Hematopoietic multipotent progenitor cell treated with erythropoietin and hydrocortisone succinate and interleukin-3 and kit ligand, for 8 days (in vitro differentiated cells): ENCODE data around the gene ACTMAP.
"Not testable (repeated sequence)": the region's sequence is repeated elsewhere in the genome, so short reads cannot be mapped to it uniquely, and the experiment has no call there.

Experiments
- DNase-seq: peaks from one replicate; pipeline ENCODE4 v3.0.0-alpha.2; 2015

The ACTMAP gene

GRCh38 chr19:40775632-40776022, 25.4 kb upstream of the ACTMAP start:
- DNase-seq, result no peak

GRCh38 chr19:40774916-40775631, 24.8 kb upstream of the ACTMAP start, which contains the start of gene MIA:
TSS of gene MIA (plus strand) at chr19:40775521. CDS start at chr19:40775543, 22 bp downstream.
- no peak for DNase-seq

GRCh38 chr19:40771101-40771862, 21.0 kb upstream of the ACTMAP start:
- DNase-seq, result peak; percentile 55

GRCh38 chr19:40768869-40769268, 18.6 kb upstream of the ACTMAP start:
- no peak for DNase-seq

- DNase-seq, result not testable (repeated sequence)
Observed at GRCh38 chr19:40766385-40766784, 16.1 kb upstream of the ACTMAP start.

- no peak for DNase-seq
Observed at GRCh38 chr19:40763963-40764362, 13.7 kb upstream of the ACTMAP start.

- DNase-seq, result no peak
Observed at GRCh38 chr19:40763526-40763925, 13.2 kb upstream of the ACTMAP start.

- no peak for DNase-seq
Observed at GRCh38 chr19:40762754-40763470, 12.6 kb upstream of the ACTMAP start.

GRCh38 chr19:40759352-40759751, 9.1 kb upstream of the ACTMAP start:
- DNase-seq, result no peak

- no peak for DNase-seq
Observed at GRCh38 chr19:40758491-40758890, 8.2 kb upstream of the ACTMAP start.

- no peak for DNase-seq
Observed at GRCh38 chr19:40756502-40757110, 6.3 kb upstream of the ACTMAP start.

- no peak for DNase-seq
Observed at GRCh38 chr19:40755791-40756190, 5.5 kb upstream of the ACTMAP start.

GRCh38 chr19:40755248-40755624, 5.0 kb upstream of the ACTMAP start:
- no peak for DNase-seq

- no peak for DNase-seq
Observed at GRCh38 chr19:40754611-40755247, 4.5 kb upstream of the ACTMAP start.

- peak; percentile 44 for DNase-seq
Observed at GRCh38 chr19:40752257-40752781, 2.0 kb upstream of the ACTMAP start.

GRCh38 chr19:40750874-40751537, 729 bp upstream of the ACTMAP start, which contains the start of gene SNRPA:
TSS of gene SNRPA (plus strand) at chr19:40751203. CDS start at chr19:40751409, 206 bp downstream.
- DNase-seq, result peak; percentile 99

GRCh38 chr19:40747536-40747935, 2.7 kb downstream of the ACTMAP start:
- no peak for DNase-seq

GRCh38 chr19:40745402-40745780, 4.9 kb downstream of the ACTMAP start:
- DNase-seq, result no peak

GRCh38 chr19:40744554-40745401, 5.5 kb downstream of the ACTMAP start:
- no peak for DNase-seq

- DNase-seq, result no peak
Observed at GRCh38 chr19:40743926-40744325, 6.4 kb downstream of the ACTMAP start.

- DNase-seq, result no peak
Observed at GRCh38 chr19:40742886-40743285, 7.4 kb downstream of the ACTMAP start.
